C4-2B (cell line): Measurements from ENCODE around the gene TAOK1.

Experiments used
- ZFX ChIP-seq: fragments of 450-650 bp; IDR thresholded peaks from 2 replicates; pipeline ENCODE4 v1.6.1; 2017
- TF ChIP-seq, protein P1 (sequence below): fragments of 450-650 bp; conservative IDR thresholded peaks from 2 replicates; pipeline ENCODE4 v1.5.1; 2017; ENCODE audit warnings: mild to moderate bottlenecking

DNA sequence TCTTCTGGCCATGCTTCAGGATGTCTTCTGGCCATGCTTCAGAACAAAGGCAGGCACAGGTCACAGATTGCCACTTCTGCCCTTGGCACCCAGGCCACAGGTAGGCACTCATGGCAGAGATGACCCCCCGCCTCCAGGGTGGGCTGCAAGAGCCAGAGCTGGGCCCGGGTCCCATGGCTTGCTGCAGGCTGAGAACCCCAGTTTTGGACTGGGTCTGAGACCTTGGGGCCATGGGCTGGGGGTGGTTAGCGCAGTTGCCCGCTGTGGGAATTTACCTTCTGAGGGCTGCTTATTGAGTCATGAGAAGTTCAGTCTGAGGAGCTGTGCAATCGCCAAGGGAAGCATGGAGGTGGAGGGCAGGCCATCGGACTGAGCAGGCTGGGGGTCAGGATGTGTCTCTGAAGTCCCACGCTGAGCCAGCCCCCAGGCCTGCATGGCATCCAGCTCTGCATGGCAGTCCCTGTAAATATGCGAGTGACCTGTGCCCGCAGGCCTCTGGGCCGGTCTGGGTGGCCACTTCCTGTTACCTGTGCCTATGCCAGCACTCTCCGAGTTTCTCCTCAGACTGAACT lies 204.4 kb downstream of the TAOK1 start:
- TF ChIP-seq, protein P1, sequence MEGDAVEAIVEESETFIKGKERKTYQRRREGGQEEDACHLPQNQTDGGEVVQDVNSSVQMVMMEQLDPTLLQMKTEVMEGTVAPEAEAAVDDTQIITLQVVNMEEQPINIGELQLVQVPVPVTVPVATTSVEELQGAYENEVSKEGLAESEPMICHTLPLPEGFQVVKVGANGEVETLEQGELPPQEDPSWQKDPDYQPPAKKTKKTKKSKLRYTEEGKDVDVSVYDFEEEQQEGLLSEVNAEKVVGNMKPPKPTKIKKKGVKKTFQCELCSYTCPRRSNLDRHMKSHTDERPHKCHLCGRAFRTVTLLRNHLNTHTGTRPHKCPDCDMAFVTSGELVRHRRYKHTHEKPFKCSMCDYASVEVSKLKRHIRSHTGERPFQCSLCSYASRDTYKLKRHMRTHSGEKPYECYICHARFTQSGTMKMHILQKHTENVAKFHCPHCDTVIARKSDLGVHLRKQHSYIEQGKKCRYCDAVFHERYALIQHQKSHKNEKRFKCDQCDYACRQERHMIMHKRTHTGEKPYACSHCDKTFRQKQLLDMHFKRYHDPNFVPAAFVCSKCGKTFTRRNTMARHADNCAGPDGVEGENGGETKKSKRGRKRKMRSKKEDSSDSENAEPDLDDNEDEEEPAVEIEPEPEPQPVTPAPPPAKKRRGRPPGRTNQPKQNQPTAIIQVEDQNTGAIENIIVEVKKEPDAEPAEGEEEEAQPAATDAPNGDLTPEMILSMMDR, result no peak
- TF ChIP-seq ZFX, result no peak
